LNCAP (cell line): ENCODE data around the gene NEK7.

Experiments
- CTCF ChIP-seq: fragments of 450-650 bp; IDR thresholded peaks from 2 replicates; pipeline ENCODE4 v1.5.1; 2017; ENCODE audit warnings: mild to moderate bottlenecking

NEK7 gene

GRCh38 chr1:198128533-198128932, 28.3 kb upstream of the NEK7 start:
- no peak for TF ChIP-seq CTCF

GRCh38 chr1:198132060-198132781, 24.6 kb upstream of the NEK7 start:
- TF ChIP-seq CTCF: no peak

GRCh38 chr1:198134252-198134651, 22.5 kb upstream of the NEK7 start:
- TF ChIP-seq CTCF: no peak

- no peak for TF ChIP-seq CTCF
Measured at GRCh38 chr1:198135366-198135765, 21.4 kb upstream of the NEK7 start.

- TF ChIP-seq CTCF: no peak
Measured at GRCh38 chr1:198141668-198142351, 15.0 kb upstream of the NEK7 start.

DNA sequence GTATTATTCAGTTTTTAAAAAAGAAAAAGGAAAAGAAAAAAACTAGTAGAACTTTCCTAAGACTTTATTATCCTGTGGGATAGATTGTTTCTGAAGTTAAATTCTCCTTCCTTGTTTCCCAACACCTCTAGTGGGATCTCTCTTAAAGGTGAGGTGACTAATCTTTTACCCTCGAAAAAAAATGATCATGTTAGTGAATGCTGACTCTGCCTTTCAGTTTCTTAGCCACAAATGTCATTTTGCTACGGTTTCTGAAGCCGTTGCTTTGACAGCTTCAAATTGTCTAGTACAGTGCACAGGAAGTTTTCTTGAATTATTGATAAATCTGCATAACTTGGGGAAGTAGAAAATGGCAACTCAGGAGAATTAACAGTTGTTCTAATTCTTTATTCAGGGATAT, 13.0 kb upstream of the NEK7 start:
- TF ChIP-seq CTCF: no peak

GRCh38 chr1:198147216-198147615, 9.6 kb upstream of the NEK7 start:
- no peak for TF ChIP-seq CTCF
